ENCODE results near the gene SF3B2.
"Not testable (repeated sequence)": the region's sequence is repeated elsewhere in the genome, so short reads cannot be mapped to it uniquely, and the experiment has no call there.

The SF3B2 gene

GRCh38 chr11:66109294-66109693 lies 57.1 kb downstream of the SF3B2 start:
- DNase-seq (ENCODE audit: low read depth, low spot score): no peak

GRCh38 chr11:66111158-66111557 lies 59.0 kb downstream of the SF3B2 start:
- no peak for DNase-seq (ENCODE audit: low read depth, low spot score)

DNA sequence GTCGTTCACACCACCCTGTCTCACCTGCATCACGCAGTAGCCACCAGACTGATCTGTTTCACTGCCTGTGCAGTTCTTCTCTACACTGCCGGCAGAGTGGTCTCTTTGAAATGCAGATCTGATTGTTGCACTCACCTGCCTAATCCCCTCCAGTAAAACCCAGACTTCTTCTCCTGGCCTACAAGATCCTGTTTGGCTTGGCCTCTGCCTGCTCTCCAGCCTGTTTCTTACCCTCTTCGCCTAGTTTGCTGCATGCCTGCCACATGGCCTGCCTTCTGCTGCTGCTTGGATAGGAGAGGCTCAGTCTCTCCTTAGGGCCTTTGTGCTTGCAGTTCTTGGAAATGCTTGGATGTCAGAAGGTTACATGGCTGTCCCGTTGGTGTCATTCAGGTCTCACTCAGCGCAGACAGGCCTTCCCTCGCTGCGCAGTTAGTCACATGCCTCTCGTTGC lies 59.9 kb downstream of the SF3B2 start:
- no peak for DNase-seq (ENCODE audit: low read depth, low spot score)

DNA sequence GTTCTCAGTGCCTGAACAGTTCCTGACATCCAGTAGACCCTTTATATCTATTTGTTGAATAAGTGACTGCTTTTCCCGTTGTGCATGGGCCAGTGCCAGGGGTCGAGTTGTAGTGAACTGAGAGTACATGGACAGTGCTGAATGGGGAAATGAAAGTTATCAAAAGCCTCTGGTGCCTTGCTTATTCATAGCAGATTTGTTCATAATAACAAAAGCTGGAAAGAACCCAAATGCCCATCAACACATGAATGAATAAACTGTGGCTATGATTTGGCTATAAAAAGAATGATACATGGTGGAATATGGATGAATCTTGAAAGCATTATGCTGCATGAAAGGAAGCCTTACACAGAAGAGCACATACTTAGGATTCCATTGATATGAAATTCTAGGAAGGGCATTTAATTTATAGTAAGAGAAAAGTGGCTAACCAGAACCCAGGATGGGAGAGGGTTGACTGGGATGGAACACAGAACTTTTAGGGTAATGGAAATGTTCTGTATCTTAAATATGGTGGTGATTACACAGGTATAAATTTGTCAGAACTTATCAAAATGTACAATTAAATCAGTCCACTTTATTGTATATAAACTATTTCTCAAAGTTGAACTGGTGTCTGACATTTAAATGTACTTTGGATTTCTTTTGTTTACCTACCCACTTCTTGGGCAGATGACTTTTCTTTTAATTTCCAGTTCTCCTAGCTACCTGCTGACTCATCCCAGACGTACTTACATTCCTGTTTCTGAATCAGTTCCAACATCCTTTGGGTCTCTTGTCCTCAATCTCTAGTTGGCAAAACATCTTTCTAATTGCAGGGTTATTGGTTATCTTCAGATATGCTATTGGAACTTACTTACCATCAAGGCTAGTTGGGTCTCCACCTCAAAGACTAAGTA lies 60.7 kb downstream of the SF3B2 start:
- DNase-seq (ENCODE audit: low read depth, low spot score): no peak

DNA sequence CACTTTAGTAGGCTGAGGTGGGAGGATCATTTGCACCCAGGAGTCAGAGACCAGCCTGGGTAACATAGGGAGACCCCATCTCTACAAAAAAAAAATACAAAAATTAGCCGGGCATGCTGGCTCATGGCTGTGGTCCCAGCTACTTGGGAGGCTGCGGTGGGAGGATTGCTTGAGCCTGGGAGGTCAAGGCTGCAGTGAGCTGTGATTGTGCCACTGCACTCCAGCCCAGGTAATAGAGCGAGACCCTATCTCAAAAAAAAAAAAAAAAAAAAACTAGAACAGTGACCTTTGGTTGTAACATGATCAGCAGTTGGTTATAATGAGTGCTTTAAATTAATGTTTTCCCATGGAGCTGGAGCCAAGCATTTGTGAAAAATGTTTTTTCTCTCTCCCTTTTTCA lies 62.8 kb downstream of the SF3B2 start:
- not testable (repeated sequence) for DNase-seq (ENCODE audit: low read depth, low spot score)

- no peak for DNase-seq (ENCODE audit: low read depth, low spot score)
Observed at GRCh38 chr11:66115638-66116301, 63.6 kb downstream of the SF3B2 start.

GRCh38 chr11:66116576-66117361 lies 64.6 kb downstream of the SF3B2 start:
- no peak for DNase-seq (ENCODE audit: low read depth, low spot score)

- no peak for DNase-seq (ENCODE audit: low read depth, low spot score)
Observed at GRCh38 chr11:66118847-66119246, 66.7 kb downstream of the SF3B2 start.
